ENCODE results near the gene C3orf22.

DNA sequence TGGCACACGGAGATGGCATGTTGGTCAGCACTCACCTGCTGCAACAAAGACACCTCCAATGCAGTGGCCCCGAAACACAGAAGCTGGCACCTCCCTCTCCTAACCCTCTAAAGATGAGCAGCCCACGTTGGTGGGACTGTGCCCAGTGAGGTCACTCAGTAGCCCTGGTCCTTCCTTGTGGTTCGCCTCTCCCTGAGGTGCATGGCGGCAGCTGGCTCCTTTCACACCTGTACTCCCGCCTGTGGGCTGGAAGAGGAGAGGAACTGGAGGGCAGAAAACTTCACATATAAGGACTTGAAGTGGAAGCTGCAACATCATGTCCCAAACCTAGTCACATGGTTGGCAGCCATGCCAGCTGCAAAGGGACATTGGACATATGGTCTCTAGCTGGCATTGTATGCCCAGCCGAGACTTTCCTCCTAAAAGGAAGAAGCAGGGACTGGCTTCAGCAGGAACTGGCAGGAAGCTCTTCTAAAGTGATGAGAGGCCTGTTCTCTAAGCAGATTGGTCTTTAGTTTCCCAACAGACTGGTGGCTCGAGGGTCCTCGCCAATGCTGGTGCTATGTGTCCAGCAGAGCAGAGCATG is 10.8 kb upstream of the C3orf22 start:
- no peak for TF ChIP-seq POLR2A (IDR thresholded peaks at IDR 0.05)
- TF ChIP-seq, protein P1, sequence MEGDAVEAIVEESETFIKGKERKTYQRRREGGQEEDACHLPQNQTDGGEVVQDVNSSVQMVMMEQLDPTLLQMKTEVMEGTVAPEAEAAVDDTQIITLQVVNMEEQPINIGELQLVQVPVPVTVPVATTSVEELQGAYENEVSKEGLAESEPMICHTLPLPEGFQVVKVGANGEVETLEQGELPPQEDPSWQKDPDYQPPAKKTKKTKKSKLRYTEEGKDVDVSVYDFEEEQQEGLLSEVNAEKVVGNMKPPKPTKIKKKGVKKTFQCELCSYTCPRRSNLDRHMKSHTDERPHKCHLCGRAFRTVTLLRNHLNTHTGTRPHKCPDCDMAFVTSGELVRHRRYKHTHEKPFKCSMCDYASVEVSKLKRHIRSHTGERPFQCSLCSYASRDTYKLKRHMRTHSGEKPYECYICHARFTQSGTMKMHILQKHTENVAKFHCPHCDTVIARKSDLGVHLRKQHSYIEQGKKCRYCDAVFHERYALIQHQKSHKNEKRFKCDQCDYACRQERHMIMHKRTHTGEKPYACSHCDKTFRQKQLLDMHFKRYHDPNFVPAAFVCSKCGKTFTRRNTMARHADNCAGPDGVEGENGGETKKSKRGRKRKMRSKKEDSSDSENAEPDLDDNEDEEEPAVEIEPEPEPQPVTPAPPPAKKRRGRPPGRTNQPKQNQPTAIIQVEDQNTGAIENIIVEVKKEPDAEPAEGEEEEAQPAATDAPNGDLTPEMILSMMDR (IDR thresholded peaks at IDR 0.05), result no peak

Measured in gastroesophageal sphincter (tissue), 3 donors.